ENCODE data around the gene LNX2.

The LNX2 gene

GRCh38 chr13:27549406-27549981 lies 70.8 kb downstream of the LNX2 start:
- no peak for DNase-seq

- no peak for DNase-seq
These were observed 78.1 kb downstream of the LNX2 start for GRCh38 chr13:27542220-27542619.

- DNase-seq = no peak
These were observed 78.9 kb downstream of the LNX2 start for GRCh38 chr13:27541386-27541785.

- no peak for DNase-seq
These were observed 83.8 kb downstream of the LNX2 start for GRCh38 chr13:27536361-27537101.

- no peak for DNase-seq
These were observed 84.8 kb downstream of the LNX2 start for GRCh38 chr13:27535546-27535945.

- no peak for DNase-seq
These were observed 85.3 kb downstream of the LNX2 start for GRCh38 chr13:27534981-27535380.

- DNase-seq = no peak
These were observed 86.0 kb downstream of the LNX2 start for GRCh38 chr13:27534108-27534980.

- peak; percentile 70 for DNase-seq
These were observed 87.1 kb downstream of the LNX2 start for GRCh38 chr13:27533155-27533643.

- no peak for DNase-seq
These were observed 91.4 kb downstream of the LNX2 start for GRCh38 chr13:27528908-27529307.

- no peak for DNase-seq
These were observed 93.8 kb downstream of the LNX2 start for GRCh38 chr13:27526516-27526915.

GRCh38 chr13:27524981-27525975 lies 95.1 kb downstream of the LNX2 start:
- DNase-seq = no peak

- DNase-seq = no peak
These were observed 96.8 kb downstream of the LNX2 start for GRCh38 chr13:27523346-27524073.

- DNase-seq = no peak
These were observed 97.5 kb downstream of the LNX2 start for GRCh38 chr13:27522847-27523246.

- no peak for DNase-seq
These were observed 104.2 kb downstream of the LNX2 start for GRCh38 chr13:27516103-27516502.

- DNase-seq = no peak
These were observed 110.2 kb downstream of the LNX2 start for GRCh38 chr13:27510082-27510481.

GRCh38 chr13:27508802-27509201 lies 111.5 kb downstream of the LNX2 start:
- DNase-seq = no peak

GRCh38 chr13:27505792-27506191 lies 114.5 kb downstream of the LNX2 start:
- DNase-seq = no peak

GRCh38 chr13:27504868-27505194 lies 115.5 kb downstream of the LNX2 start:
- DNase-seq = no peak

- no peak for DNase-seq
These were observed 116.0 kb downstream of the LNX2 start for GRCh38 chr13:27504128-27504867.

- no peak for DNase-seq
These were observed 119.4 kb downstream of the LNX2 start for GRCh38 chr13:27500806-27501534.

All from kidney glomerular epithelial cell (primary cell).